Stimulated activated effector memory CD8-positive, alpha-beta T cell treated with anti-CD3 and anti-CD28 coated beads, Interleukin-12 subunit alpha, Interleukin-12 subunit beta, amount 100 ng/mL, for 72 hours (primary cell): ENCODE results near the gene AWAT1.
"Not testable (repeated sequence)": the region's sequence is repeated elsewhere in the genome, so short reads cannot be mapped to it uniquely, and the experiment has no call there.

Source experiments
- ATAC-seq: fragments of 150-1000 bp; cut with Tn5 transposase; 2 replicates; pipeline ENCODE4 v1.10.0; 2021
- DNase-seq, 2 donors: peaks; one replicate each; pipeline ENCODE4 v3.0.0; 2021 to 2022; ENCODE audit warnings: low spot score in 2 of 2
- H3K27ac Mint-ChIP-seq: one replicate; pipeline ENCODE4 v1.8.0; 2022; ENCODE audit warnings: mild to moderate bottlenecking, mixed read lengths
- H3K36me3 Mint-ChIP-seq: one replicate; pipeline ENCODE4 v1.8.0; 2022; ENCODE audit warnings: mild to moderate bottlenecking, mixed read lengths
- H3K4me1 Mint-ChIP-seq: one replicate; pipeline ENCODE4 v1.8.0; 2022; ENCODE audit warnings: mixed read lengths
- H3K4me3 Mint-ChIP-seq: one replicate; pipeline ENCODE4 v1.8.0; 2022; ENCODE audit warnings: mild to moderate bottlenecking, mixed read lengths
- H3K9me3 Mint-ChIP-seq: one replicate; pipeline ENCODE4 v1.8.0; 2022; ENCODE audit warnings: mixed read lengths

AWAT1 gene

DNA sequence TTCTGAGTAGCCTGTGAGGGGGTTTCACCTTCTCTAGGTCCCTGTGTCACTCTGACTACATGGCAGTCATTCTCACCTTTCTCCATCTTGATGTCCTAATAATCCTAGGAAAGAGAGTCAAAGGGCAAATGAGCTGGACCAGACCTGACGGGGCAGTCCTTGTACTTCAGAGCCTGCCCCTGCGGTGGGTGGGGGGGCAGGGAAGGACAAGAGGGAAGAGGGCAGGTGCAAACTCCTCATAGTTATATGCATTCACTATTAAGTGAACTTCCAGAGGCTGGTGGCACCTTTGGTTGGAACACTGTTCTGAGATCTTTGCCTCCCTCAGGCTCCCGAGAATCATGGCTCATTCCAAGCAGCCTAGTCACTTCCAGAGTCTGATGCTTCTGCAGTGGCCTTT, at the start of gene AWAT1:
Gene AWAT1 (plus strand): TSS at position 301 of the 400 bp plus-strand sequence. CDS start 41 bp downstream, at position 342.
- no peaks in the 10 kb centered on the region for H3K9me3 Mint-ChIP-seq
- no peaks in the 10 kb centered on the region for H3K36me3 Mint-ChIP-seq
- DNase-seq, result no peak
- H3K4me3 Mint-ChIP-seq, result no peak within 1 kb of the TSS
- H3K27ac Mint-ChIP-seq, result no peak within 1 kb of the TSS
- ATAC-seq, result no peak
- no peaks in the 10 kb centered on the region for H3K4me1 Mint-ChIP-seq

DNA sequence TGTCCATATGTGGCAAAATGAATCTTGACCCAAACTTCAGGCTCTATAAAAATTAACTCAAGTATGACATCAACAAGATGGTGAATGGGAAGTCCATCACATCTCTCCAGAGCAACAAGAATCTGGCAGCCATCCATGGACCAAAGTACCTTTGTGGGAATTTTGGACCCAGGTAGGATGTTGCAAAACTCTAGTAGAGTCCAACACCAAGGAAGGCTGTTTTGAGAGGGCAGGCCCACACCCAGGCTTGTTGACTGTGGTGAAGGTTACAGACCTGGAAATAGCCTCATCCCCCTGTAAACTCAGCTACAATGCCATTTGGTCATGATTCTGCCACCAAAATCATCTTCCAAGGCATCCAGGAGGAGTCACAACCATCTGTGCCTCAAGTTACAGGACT, 44.2 kb upstream of the AWAT1 start:
- no peak for ATAC-seq
- Mint-ChIP-seq H3K36me3 (no peaks in the 10 kb centered on the region), H3K9me3 (peaks cover 6% of the 10 kb centered on the region), H3K4me1 (no peaks in the 10 kb centered on the region), H3K4me3 (no peak overlapping the region), H3K27ac (no peak overlapping the region)
- no peak for DNase-seq

DNA sequence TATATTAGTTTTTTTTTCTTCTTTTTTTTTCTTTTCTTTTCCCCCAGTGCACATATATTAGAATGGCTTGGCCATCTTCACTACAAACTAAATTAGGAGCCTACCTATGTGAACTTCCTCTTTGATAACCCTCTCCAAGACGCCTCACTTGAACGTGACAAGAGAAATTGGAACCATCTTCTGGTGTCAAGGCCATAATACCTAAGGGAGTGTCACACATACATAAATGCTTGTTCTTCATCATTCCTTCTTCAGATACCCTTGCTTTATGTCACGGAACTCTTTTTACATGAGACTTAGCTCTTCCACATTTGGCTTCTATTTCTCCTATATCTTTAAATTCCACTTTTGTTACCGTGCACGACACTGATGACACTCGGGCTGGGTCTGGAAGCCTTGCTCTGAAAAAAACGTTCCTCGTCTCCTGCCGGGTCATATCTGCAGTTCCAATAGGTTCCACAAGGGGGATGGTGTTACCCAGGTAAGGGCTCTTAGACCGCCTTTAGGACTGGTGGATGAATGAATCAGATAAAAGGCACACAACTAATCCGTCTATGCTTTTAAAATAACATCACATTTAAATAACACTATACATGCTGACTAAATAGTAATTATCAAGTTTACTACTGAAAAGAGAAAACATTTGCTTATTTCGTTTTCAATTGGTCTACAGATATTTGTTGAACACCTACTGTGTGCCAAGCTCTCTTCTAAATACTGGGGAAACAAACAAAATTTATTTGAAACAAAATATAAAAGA, 37.3 kb upstream of the AWAT1 start:
- DNase-seq, result peak; percentile 45 to 73
- Mint-ChIP-seq H3K4me3 (no peak overlapping the region), H3K27ac (no peak overlapping the region), H3K4me1 (peaks cover 12% of the 10 kb centered on the region), H3K9me3 (no peaks in the 10 kb centered on the region), H3K36me3 (no peaks in the 10 kb centered on the region)
- ATAC-seq, result peak; percentile 79

DNA sequence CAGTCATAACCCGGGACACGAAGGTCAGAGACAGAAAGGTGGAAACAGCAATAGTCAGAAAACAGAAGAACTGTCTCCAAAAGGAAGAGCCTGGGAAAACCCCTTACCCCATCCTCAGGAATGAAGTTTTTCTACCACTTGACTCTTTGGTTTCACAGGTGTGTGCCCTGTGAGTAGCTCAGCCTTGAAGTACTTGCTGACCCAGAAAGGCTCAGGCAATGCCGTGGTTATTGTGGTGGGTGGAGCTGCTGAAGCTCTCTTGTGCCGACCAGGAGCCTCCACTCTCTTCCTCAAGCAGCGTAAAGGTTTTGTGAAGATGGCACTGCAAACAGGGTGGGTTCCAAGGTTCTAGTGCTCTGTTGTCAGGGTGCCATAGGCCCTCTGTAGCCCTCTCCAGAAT, 32.7 kb upstream of the AWAT1 start:
- DNase-seq, result no peak
- Mint-ChIP-seq H3K9me3 (no peaks in the 10 kb centered on the region), H3K36me3 (no peaks in the 10 kb centered on the region), H3K4me3 (no peak overlapping the region), H3K4me1 (peaks cover 12% of the 10 kb centered on the region), H3K27ac (no peak overlapping the region)
- ATAC-seq, result no peak

DNA sequence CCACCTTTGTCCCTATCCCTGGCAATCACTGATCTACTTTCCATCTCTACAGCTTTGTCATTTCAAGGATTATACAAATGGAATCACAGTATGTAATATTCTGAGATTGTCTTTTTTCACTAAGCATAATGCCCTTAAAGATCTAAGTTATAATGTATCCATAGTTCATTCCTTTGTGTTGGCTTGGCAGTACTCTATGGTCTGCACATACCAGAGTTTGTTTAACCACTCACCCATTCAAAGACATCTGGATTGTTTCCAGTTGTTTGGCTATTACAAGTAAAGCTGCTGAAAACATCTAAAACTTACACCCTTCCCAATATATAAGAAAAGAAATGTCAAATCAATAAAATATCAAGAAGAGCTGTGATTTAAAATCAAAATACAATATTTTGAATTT, 26.0 kb upstream of the AWAT1 start:
- Mint-ChIP-seq H3K27ac (no peak overlapping the region), H3K4me1 (no peaks in the 10 kb centered on the region), H3K4me3 (no peak overlapping the region), H3K36me3 (no peaks in the 10 kb centered on the region), H3K9me3 (no peaks in the 10 kb centered on the region)
- ATAC-seq (no peak), DNase-seq (no peak)

DNA sequence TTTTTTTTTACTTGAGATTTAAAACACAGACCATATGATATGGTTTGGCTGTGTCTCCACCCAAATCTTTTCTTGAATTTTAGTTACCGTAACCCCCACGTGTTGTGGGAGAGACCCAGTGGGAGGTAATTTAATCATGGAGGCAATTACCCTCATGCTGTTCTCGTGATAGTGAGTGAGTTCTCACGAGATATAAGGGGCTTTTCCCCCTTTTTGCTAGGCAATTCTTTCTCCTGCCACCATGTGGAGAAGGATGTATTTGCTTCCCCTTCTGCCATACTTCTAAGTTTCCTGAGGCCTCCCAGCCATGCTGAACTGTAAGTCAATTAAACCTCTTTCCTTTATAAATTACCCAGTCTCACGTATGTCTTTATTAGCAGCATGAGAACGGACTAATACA, 24.9 kb upstream of the AWAT1 start:
- H3K27ac Mint-ChIP-seq, DNase-seq, H3K4me3 Mint-ChIP-seq, ATAC-seq, H3K36me3 Mint-ChIP-seq, H3K9me3 Mint-ChIP-seq, H3K4me1 Mint-ChIP-seq: not testable (repeated sequence)

DNA sequence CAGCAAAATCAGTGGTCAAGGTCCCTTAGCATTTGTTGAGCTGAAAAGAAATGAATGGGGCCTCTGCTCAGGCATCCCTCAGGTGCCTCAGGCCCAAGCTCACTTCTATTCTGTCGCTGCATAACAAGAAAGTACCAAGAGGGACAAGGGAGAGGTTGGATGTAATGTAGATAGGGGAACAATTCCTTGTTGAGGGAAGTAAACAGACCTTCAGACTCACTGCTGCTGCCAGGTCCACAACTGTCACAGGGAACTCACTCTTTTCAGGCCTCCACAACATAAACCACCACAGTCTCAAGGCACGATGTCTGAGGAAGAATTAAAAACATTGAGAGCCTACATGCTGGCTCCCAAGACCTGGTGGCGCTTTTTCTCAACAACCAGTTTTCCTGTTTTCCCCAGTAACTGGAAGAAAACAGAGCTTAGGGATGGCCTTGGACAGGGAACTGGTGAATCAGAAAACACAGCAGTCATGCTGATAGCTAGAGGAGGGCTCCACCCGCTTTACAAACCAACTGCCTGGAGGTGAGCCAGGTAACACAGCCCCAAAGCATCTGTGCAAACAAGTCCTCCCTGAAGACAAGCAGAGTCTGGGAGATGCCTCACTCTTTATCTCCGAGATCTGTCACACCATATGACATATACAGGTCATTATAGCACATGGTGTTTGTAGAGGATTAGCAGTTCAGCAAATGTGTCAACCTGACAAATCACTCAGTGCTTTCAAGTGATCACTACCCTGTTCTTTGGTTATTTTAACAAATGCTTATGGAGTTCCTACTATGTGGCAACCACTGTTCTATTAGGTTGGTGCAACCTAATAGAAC, 14.3 kb upstream of the AWAT1 start:
- Mint-ChIP-seq H3K4me1 (no peaks in the 10 kb centered on the region), H3K9me3 (no peaks in the 10 kb centered on the region), H3K4me3 (no peak overlapping the region), H3K36me3 (no peaks in the 10 kb centered on the region), H3K27ac (no peak overlapping the region)
- no peak for DNase-seq
- no peak for ATAC-seq

DNA sequence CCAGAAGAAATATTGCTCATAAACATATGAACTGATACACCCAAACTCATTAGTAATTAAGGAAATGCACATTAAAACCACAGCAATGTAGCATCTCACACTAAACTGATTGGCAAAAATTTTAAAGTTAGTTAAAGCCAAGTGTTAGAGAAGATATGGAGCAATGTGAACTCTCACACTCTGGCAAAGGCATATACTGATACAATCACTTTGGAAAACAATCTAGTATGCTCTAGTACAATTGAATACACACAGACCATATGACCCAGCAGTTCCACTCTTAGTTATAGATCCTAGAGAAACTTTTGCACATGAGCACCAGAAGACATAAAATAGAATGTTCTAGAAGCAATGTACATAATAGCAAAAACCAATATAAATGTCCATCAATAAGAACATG, 8.4 kb upstream of the AWAT1 start:
- no peak overlapping the region for H3K27ac Mint-ChIP-seq
- ATAC-seq (no peak), DNase-seq (no peak)
- H3K9me3 Mint-ChIP-seq, result no peaks in the 10 kb centered on the region
- H3K4me1 Mint-ChIP-seq, result no peaks in the 10 kb centered on the region
- no peak overlapping the region for H3K4me3 Mint-ChIP-seq
- H3K36me3 Mint-ChIP-seq, result no peaks in the 10 kb centered on the region

DNA sequence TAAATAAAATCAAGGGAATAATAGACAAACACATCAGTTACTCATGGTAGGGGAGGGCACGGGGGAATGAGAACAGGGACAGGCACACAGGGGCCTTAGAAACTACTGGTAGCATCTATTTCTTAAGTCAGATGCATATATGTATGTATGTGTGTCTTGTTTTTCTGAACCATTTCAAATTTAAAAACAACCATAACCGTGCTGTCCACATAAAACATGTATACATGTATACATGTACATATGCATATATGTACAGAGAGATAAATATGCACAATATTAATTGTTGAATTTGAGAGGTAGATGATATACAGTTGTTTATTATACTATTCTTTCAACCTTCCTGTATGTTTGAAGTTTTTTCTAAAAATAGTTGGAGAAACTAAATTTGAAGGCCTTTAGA, 7.8 kb upstream of the AWAT1 start:
- no peaks in the 10 kb centered on the region for H3K9me3 Mint-ChIP-seq
- no peaks in the 10 kb centered on the region for H3K4me1 Mint-ChIP-seq
- H3K27ac Mint-ChIP-seq, result no peak overlapping the region
- DNase-seq, result no peak
- H3K4me3 Mint-ChIP-seq, result no peak overlapping the region
- ATAC-seq, result no peak
- no peaks in the 10 kb centered on the region for H3K36me3 Mint-ChIP-seq

DNA sequence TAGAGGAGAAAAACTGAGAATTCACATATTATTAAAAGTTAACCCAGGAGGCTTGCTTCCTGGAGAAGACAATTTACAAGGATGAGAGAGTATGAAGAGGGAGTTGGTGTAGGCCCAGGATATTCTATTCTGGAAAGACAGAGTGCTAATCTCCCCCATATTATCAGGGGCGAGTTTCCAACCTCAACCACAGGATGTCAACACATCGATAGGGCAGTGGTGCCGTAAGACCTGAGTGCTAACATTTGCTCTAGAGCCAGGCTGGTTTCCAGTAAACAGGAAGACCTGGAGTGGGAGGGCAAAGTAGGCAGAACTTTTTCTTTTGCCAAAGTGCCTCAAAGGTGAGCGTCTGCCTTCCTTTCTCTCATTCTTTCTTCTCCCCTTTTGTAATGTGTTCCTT, 2.8 kb upstream of the AWAT1 start:
- Mint-ChIP-seq H3K27ac (no peak overlapping the region), H3K4me1 (no peaks in the 10 kb centered on the region), H3K36me3 (no peaks in the 10 kb centered on the region), H3K9me3 (no peaks in the 10 kb centered on the region), H3K4me3 (no peak overlapping the region)
- ATAC-seq (no peak), DNase-seq (no peak)

DNA sequence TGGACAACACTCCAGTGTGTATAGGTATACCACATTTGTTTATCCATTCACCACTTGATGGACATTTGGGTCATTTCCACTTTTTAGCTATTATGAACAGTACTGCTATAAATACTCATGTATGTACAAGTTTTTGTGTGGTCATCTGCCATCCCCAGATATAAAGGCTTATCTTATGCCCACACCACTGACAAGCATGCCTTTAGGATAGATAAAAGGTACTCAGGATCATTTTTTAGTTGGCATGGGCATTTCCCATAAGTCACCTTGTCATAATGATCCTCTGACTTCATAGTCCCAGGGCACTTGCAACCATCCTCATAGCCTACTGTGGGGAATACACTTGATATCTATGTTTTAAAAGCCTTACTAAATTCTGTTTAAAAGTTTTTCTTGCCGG, 6.3 kb downstream of the AWAT1 start:
- Mint-ChIP-seq H3K36me3 (no peaks in the 10 kb centered on the region), H3K4me1 (no peaks in the 10 kb centered on the region), H3K27ac (no peak overlapping the region), H3K9me3 (no peaks in the 10 kb centered on the region), H3K4me3 (no peak overlapping the region)
- DNase-seq (no peak), ATAC-seq (no peak)

DNA sequence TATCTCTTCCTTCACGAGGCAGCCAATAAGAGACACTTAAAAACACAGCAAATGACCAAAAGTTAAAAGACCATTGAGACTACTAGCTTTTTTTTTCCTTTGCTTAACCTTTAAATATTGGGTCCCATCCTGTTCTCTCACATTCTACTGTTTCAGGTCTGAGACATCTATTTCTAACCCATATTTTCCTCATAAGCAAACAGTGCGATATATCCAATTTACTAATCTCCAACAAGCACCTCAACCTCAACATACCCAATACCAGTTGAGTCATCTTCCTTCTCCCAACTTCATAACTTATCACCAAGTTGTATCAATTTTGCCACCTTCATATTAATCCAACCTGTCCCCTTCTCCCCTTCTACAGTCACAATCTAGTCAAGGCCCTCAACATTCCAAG, 7.0 kb downstream of the AWAT1 start:
- ATAC-seq, result no peak
- H3K9me3 Mint-ChIP-seq, result no peaks in the 10 kb centered on the region
- H3K4me3 Mint-ChIP-seq, result no peak overlapping the region
- no peaks in the 10 kb centered on the region for H3K4me1 Mint-ChIP-seq
- no peaks in the 10 kb centered on the region for H3K36me3 Mint-ChIP-seq
- DNase-seq, result no peak
- no peak overlapping the region for H3K27ac Mint-ChIP-seq

DNA sequence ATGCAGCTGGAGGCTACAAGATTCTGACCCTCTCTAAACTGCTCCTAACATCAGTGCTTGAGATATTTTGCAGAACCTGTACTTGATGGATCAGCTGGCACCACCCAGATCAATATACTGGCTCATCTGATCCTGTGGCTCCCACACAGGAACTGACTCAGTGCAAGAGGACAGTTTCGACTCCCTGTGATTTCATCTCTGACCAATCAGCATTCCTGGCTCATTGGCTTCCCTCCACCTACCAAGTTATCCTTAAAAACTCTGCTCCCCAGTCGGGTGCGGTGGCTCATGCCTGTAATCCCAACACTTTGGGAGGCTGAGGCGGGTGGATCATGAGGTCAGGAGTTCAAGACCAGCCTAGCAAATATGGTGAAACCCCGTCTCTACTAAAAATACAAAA, 9.1 kb downstream of the AWAT1 start:
- not testable (repeated sequence) for H3K9me3 Mint-ChIP-seq, ATAC-seq, H3K4me3 Mint-ChIP-seq, DNase-seq, H3K27ac Mint-ChIP-seq, H3K36me3 Mint-ChIP-seq, H3K4me1 Mint-ChIP-seq

DNA sequence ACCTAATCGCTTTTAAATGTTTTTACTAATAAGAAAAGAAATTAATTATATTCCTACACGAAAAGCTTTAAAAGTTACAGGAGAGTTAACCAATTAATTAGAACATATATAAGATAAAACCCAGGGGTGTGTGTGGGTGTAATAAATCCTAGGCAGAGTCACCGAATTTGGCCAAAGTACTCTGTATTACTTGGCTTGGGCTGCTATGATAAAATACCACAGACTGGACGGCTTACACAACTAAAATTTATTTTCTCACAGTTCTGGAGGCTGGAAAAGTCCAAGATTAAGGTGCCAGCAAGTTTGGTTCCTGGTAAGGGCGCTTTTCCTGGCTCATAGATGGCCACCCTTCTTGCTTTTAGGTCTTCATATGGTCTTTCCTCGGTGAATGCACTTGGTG, 10.4 kb downstream of the AWAT1 start:
- no peaks in the 10 kb centered on the region for H3K36me3 Mint-ChIP-seq
- ATAC-seq, result no peak
- DNase-seq, result no peak
- H3K4me1 Mint-ChIP-seq, result no peaks in the 10 kb centered on the region
- no peak overlapping the region for H3K27ac Mint-ChIP-seq
- no peaks in the 10 kb centered on the region for H3K9me3 Mint-ChIP-seq
- H3K4me3 Mint-ChIP-seq, result no peak overlapping the region

DNA sequence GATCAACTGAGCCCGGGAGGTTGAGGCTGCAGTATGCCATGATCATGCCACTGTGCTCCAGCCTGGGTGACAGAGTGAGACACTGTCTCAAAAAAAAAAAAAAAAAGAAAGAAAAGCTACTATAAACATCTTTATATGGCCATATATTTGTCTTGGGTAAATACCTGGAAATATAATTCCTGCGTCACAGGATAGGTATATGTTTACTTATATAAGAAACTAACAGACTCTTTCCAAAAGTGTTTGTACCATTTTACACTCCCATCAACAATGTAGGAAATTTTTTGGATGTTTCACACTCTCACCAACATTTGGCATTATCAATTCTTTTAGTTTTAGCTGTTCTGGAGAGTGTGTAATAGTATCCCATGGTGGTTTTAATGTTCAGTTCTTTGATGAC, 12.8 kb downstream of the AWAT1 start:
- DNase-seq (no peak), ATAC-seq (no peak)
- Mint-ChIP-seq H3K27ac (no peak overlapping the region), H3K36me3 (no peaks in the 10 kb centered on the region), H3K9me3 (no peaks in the 10 kb centered on the region), H3K4me3 (no peak overlapping the region), H3K4me1 (no peaks in the 10 kb centered on the region)

DNA sequence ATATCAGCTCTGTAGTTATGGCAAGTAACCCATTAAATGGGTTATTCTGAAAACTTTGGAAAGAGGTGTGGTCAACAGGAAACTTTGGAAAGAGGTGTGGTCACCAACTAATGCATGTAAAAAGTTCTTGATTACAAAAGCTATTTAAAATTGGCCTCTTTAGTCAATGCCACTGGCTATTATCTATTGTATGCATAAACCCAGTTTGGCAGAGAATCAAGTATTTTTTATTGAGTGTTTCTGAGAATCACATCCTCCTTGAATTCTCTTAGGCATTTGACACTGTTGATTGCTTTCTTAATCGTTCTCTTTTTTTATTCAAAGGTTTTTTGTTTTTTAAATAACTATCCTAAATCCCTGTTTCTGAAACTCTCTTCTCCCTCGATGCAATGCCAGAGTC, 18.0 kb downstream of the AWAT1 start:
- peaks cover 5% of the 10 kb centered on the region for H3K4me1 Mint-ChIP-seq
- ATAC-seq (no peak), DNase-seq (no peak)
- H3K9me3 Mint-ChIP-seq, result no peaks in the 10 kb centered on the region
- H3K36me3 Mint-ChIP-seq, result no peaks in the 10 kb centered on the region
- H3K4me3 Mint-ChIP-seq, result no peak overlapping the region
- no peak overlapping the region for H3K27ac Mint-ChIP-seq
